Stimulated activated naive CD8-positive, alpha-beta T cell treated with anti-CD3 and anti-CD28 coated beads, Interleukin-15, Interleukin-2, amounts not matched to agents 100 U/mL and 50 U/mL, for 24 hours (primary cell): Measurements from ENCODE around the gene TSSK2.

Experiments
- ATAC-seq: fragments of 150-1000 bp; cut with Tn5 transposase; one replicate; pipeline ENCODE4 v1.10.0; 2021
- DNase-seq: peaks from one replicate; pipeline ENCODE4 v3.0.0; 2021

TSSK2 gene

GRCh38 chr22:19125011-19125410 lies 6.1 kb upstream of the TSSK2 start:
- ATAC-seq (no peak), DNase-seq (no peak)

- ATAC-seq (no peak), DNase-seq (no peak)
Measured at GRCh38 chr22:19125474-19126308, 5.4 kb upstream of the TSSK2 start.

GRCh38 chr22:19126309-19127273 lies 4.5 kb upstream of the TSSK2 start:
- DNase-seq (no peak), ATAC-seq (no peak)

GRCh38 chr22:19127329-19128008 lies 3.6 kb upstream of the TSSK2 start:
- DNase-seq (no peak), ATAC-seq (no peak)

- DNase-seq, result no peak
- ATAC-seq, result no peak
Measured at GRCh38 chr22:19128009-19128401, 3.1 kb upstream of the TSSK2 start.

GRCh38 chr22:19128946-19129727 lies 2.0 kb upstream of the TSSK2 start:
- DNase-seq (no peak), ATAC-seq (no peak)

- no peak for ATAC-seq
- no peak for DNase-seq
Measured at GRCh38 chr22:19129871-19130270, 1.2 kb upstream of the TSSK2 start.

GRCh38 chr22:19131685-19132015 lies 542 bp downstream of the TSSK2 start:
- DNase-seq, result no peak
- ATAC-seq, result no peak

GRCh38 chr22:19132153-19132552 lies 1.0 kb downstream of the TSSK2 start:
- ATAC-seq (no peak), DNase-seq (no peak)

GRCh38 chr22:19132693-19133400 lies 1.7 kb downstream of the TSSK2 start:
- DNase-seq (no peak), ATAC-seq (no peak)

- DNase-seq, result no peak
- ATAC-seq, result no peak
Measured at GRCh38 chr22:19133561-19133960, 2.5 kb downstream of the TSSK2 start.

- DNase-seq, result no peak
- peak; percentile 5 for ATAC-seq
Measured at GRCh38 chr22:19134176-19134831, 3.2 kb downstream of the TSSK2 start.

GRCh38 chr22:19134874-19135273 lies 3.8 kb downstream of the TSSK2 start:
- no peak for ATAC-seq
- DNase-seq, result no peak

GRCh38 chr22:19136915-19137314 lies 5.8 kb downstream of the TSSK2 start:
- ATAC-seq (no peak), DNase-seq (no peak)

GRCh38 chr22:19137384-19138216 lies 6.5 kb downstream of the TSSK2 start:
- DNase-seq, result no peak
- ATAC-seq, result no peak

- no peak for ATAC-seq
- DNase-seq, result no peak
Measured at GRCh38 chr22:19138217-19139000, 7.3 kb downstream of the TSSK2 start.

GRCh38 chr22:19139001-19139356 lies 7.9 kb downstream of the TSSK2 start:
- DNase-seq, result no peak
- ATAC-seq, result no peak

- no peak for DNase-seq
- no peak for ATAC-seq
Measured at GRCh38 chr22:19139974-19140373, 8.9 kb downstream of the TSSK2 start.

- ATAC-seq (no peak), DNase-seq (no peak)
Measured at GRCh38 chr22:19142394-19142793, 11.3 kb downstream of the TSSK2 start.
